HepG2 (cell line): ENCODE results near the gene FUT8. TPM values are rescaled to one million over a fixed set of nuclear protein-coding genes. Genes with fewer than 3 reads are reported as not detected.

ENCODE experiments used
- CENPX ChIP-seq: sonication (generic); formaldehyde crosslinking; IDR thresholded peaks from 2 replicates; pipeline ENCODE4 v1.9.0; 2021; ENCODE audit warnings: mild to moderate bottlenecking, missing genetic modification reagents, moderate library complexity
- GABPB1 ChIP-seq: IDR thresholded peaks from 2 replicates; pipeline ENCODE4 v1.6.1; 2016; ENCODE audit warnings: mild to moderate bottlenecking, missing genetic modification reagents, moderate library complexity, missing compliant biosample characterization
- HNRNPLL ChIP-seq: fragments of 200-400 bp; formaldehyde crosslinking; IDR thresholded peaks from 2 replicates; pipeline ENCODE4 v1.6.1; 2017; ENCODE audit warnings: mild to moderate bottlenecking, low read depth, low read length; ENCODE audit not compliant: poor library complexity, severe bottlenecking
- NFIB ChIP-seq: sonication (generic); formaldehyde crosslinking; IDR thresholded peaks from 2 replicates; pipeline ENCODE4 v1.9.0; 2021; ENCODE audit warnings: missing genetic modification reagents, mild to moderate bottlenecking, borderline replicate concordance
- POGZ ChIP-seq: sonication (generic); formaldehyde crosslinking; IDR thresholded peaks from 2 replicates; pipeline ENCODE4 v1.4.0; 2020; ENCODE audit warnings: mild to moderate bottlenecking, missing genetic modification reagents
- POLR2A ChIP-seq, 2 experiments: IDR thresholded peaks; 2 replicates each; pipeline ENCODE4 v1.6.1; 2011; ENCODE audit warnings: low read depth in 2 of 2, low read length in 2 of 2, mild to moderate bottlenecking in 1 of 2, moderate library complexity in 1 of 2; ENCODE audit not compliant: insufficient read depth in 1 of 2
- TCF12 ChIP-seq, 2 experiments: fragments of 450-650 bp in 1 of 2; sonication (generic) in 1 of 2; formaldehyde crosslinking in 1 of 2; IDR thresholded peaks; 2 replicates each; pipeline versions ENCODE4 v1.6.1 to v1.8.0; 2017 to 2022; ENCODE audit warnings: antibody characterized with exemption in 1 of 2, mild to moderate bottlenecking in 1 of 2, missing genetic modification reagents in 1 of 2, moderate library complexity in 1 of 2
- TEAD3 ChIP-seq: optimal IDR thresholded peaks from 2 replicates; pipeline ENCODE3; 2016; ENCODE audit warnings: borderline replicate concordance
- ZBTB7B ChIP-seq: sonication (generic); formaldehyde crosslinking; IDR thresholded peaks from 2 replicates; pipeline ENCODE4 v1.4.0; 2020; ENCODE audit warnings: missing genetic modification reagents
- ZFP37 ChIP-seq: sonication (generic); formaldehyde crosslinking; IDR thresholded peaks from 2 replicates; pipeline ENCODE4 v1.4.0; 2020; ENCODE audit warnings: missing genetic modification reagents, borderline replicate concordance
- ZNF547 ChIP-seq: sonication (generic); formaldehyde crosslinking; IDR thresholded peaks from 2 replicates; pipeline ENCODE4 v1.5.1; 2020; ENCODE audit warnings: mild to moderate bottlenecking, missing genetic modification reagents
- ZNF850 ChIP-seq: sonication (generic); formaldehyde crosslinking; conservative IDR thresholded peaks from 2 replicates; pipeline ENCODE4 v1.9.0; 2021; ENCODE audit warnings: mild to moderate bottlenecking, missing genetic modification reagents
- polyA plus RNA-seq, 8 experiments: library from polyadenylated mRNA; depleted of rRNA in 3 of 8; stranded (reverse) in 7 of 8; unstranded in 1 of 8; fragments of >200 nt; fragmentation: Illumina TruSeq in 4 of 8; extraction: Trizol in 4 of 8; gene quantifications; 2 replicates each; pipeline versions ENCODE4 v1.2.1 to v1.2.3, GENCODE V29; 2011 to 2016; ENCODE audit warnings: low read depth in 4 of 8, missing spikeins in 1 of 8, mixed read lengths in 1 of 8; ENCODE audit not compliant: insufficient read depth in 1 of 8
- total RNA-seq, 5 experiments: library from RNA; depleted of rRNA; stranded (reverse); fragments of >200 nt; fragmentation: Illumina TruSeq; extraction: Trizol; gene quantifications; 2 replicates each; pipeline ENCODE4 v1.2.3, GENCODE V29; 2016; ENCODE audit warnings: low read depth in 1 of 5
- TF ChIP-seq, protein P1 (sequence below): sonication (generic); formaldehyde crosslinking; IDR thresholded peaks from 2 replicates; pipeline ENCODE4 v1.8.0; 2022; ENCODE audit warnings: missing genetic modification reagents, mild to moderate bottlenecking, borderline replicate concordance
- TF ChIP-seq, protein P2 (sequence below): sonication (generic); formaldehyde crosslinking; IDR thresholded peaks from 2 replicates; pipeline ENCODE4 v1.9.0; 2021; ENCODE audit warnings: mild to moderate bottlenecking, missing genetic modification reagents
- TF ChIP-seq, protein P3 (sequence below), 2 experiments: sonication (generic) in 1 of 2; formaldehyde crosslinking in 1 of 2; IDR thresholded peaks; 2 replicates each; pipeline versions ENCODE4 v1.4.0 to v1.6.1; 2018 to 2020; ENCODE audit warnings: missing genetic modification reagents in 2 of 2, borderline replicate concordance in 1 of 2, low read depth in 1 of 2, mild to moderate bottlenecking in 1 of 2, missing biosample characterization in 1 of 2
- TF ChIP-seq, protein P4 (sequence below): sonication (generic); IDR thresholded peaks from 2 replicates; pipeline ENCODE4 v1.6.1; 2016; ENCODE audit warnings: low read depth, borderline replicate concordance
- TF ChIP-seq, protein P5 (sequence below): sonication (generic); formaldehyde crosslinking; IDR thresholded peaks from 2 replicates; pipeline ENCODE4 v1.8.0; 2022; ENCODE audit warnings: mild to moderate bottlenecking, missing genetic modification reagents, moderate library complexity

FUT8 gene
- total and polyA plus RNA-seq, 2 of the 13 experiments (the other 11 are each of a cell fraction or from before 2014, with no cell fraction given): 9.3 to 17.5 TPM

DNA sequence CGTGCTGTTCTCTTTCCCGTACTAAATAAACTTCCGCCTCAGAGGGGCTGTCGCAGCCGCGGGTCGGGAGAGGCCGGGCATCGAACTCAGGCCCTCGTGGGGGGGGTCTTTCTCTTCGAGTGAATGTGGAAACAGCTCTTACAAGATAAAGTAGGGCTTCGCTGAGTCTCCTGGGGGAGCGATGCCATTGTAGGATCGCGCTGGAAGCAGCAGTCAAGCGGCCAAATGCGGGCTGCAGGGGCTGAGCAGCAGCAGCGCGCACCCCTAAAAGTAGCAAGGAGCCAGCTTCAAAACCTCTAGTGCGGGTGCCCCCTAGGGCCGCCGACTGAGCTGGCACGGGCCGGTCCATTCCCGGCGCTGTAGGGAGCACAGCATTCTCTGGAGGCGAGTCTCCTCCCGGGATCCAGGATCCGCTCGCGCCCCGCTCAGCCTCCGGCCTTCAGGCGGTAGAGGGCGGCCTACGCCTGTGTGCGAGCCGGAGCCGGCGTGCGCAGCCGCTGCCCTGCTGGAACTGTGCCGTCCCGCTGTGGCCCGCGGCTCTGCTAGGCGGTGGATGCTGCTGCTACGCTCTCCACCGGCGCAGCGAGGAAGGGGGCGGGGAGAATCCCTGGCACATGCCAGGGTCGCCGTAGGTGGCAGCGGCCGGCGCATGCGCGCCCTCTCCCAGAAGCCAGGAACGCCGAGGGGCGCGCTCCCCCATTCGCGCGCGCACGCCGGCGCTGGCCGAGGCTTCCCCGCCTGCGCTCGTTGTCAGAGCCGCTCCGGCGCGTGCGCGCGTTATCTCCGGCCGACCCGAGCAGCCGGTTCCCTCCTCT is at the start of gene FUT8 (continued):
- TF ChIP-seq, protein P1, sequence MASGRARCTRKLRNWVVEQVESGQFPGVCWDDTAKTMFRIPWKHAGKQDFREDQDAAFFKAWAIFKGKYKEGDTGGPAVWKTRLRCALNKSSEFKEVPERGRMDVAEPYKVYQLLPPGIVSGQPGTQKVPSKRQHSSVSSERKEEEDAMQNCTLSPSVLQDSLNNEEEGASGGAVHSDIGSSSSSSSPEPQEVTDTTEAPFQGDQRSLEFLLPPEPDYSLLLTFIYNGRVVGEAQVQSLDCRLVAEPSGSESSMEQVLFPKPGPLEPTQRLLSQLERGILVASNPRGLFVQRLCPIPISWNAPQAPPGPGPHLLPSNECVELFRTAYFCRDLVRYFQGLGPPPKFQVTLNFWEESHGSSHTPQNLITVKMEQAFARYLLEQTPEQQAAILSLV (CRISPR knock-in tag): no peak
- TF ChIP-seq POLR2A (IDR thresholded peaks at IDR 0.05; ENCODE audit: insufficient read depth in 1 of 2, low read depth in 2 of 2, low read length in 2 of 2) (peak; percentile 63 to 70; a peak in 3 of 4 replicates), ZBTB7B (CRISPR knock-in tag) (no peak; the same call in 1 of the 2 replicates), ZFP37 (no peak), ZNF850 (CRISPR knock-in tag) (no peak), ZNF547 (CRISPR knock-in tag) (peak; percentile 66), TCF12 (IDR thresholded peaks at IDR 0.05) (no peak), TCF12 (CRISPR knock-in tag; IDR thresholded peaks at IDR 0.05) (no peak), HNRNPLL (peak; percentile 94), POGZ (CRISPR knock-in tag) (peak; percentile 38), TEAD3 (CRISPR knock-in tag) (peak; percentile 81), GABPB1 (CRISPR knock-in tag) (peak; percentile 56), NFIB (no peak), CENPX (no peak)
- TF ChIP-seq, protein P2, sequence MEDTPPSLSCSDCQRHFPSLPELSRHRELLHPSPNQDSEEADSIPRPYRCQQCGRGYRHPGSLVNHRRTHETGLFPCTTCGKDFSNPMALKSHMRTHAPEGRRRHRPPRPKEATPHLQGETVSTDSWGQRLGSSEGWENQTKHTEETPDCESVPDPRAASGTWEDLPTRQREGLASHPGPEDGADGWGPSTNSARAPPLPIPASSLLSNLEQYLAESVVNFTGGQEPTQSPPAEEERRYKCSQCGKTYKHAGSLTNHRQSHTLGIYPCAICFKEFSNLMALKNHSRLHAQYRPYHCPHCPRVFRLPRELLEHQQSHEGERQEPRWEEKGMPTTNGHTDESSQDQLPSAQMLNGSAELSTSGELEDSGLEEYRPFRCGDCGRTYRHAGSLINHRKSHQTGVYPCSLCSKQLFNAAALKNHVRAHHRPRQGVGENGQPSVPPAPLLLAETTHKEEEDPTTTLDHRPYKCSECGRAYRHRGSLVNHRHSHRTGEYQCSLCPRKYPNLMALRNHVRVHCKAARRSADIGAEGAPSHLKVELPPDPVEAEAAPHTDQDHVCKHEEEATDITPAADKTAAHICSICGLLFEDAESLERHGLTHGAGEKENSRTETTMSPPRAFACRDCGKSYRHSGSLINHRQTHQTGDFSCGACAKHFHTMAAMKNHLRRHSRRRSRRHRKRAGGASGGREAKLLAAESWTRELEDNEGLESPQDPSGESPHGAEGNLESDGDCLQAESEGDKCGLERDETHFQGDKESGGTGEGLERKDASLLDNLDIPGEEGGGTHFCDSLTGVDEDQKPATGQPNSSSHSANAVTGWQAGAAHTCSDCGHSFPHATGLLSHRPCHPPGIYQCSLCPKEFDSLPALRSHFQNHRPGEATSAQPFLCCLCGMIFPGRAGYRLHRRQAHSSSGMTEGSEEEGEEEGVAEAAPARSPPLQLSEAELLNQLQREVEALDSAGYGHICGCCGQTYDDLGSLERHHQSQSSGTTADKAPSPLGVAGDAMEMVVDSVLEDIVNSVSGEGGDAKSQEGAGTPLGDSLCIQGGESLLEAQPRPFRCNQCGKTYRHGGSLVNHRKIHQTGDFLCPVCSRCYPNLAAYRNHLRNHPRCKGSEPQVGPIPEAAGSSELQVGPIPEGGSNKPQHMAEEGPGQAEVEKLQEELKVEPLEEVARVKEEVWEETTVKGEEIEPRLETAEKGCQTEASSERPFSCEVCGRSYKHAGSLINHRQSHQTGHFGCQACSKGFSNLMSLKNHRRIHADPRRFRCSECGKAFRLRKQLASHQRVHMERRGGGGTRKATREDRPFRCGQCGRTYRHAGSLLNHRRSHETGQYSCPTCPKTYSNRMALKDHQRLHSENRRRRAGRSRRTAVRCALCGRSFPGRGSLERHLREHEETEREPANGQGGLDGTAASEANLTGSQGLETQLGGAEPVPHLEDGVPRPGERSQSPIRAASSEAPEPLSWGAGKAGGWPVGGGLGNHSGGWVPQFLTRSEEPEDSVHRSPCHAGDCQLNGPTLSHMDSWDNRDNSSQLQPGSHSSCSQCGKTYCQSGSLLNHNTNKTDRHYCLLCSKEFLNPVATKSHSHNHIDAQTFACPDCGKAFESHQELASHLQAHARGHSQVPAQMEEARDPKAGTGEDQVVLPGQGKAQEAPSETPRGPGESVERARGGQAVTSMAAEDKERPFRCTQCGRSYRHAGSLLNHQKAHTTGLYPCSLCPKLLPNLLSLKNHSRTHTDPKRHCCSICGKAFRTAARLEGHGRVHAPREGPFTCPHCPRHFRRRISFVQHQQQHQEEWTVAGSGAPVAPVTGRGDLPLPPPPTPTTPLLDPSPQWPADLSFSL (CRISPR knock-in tag): no peak
- TF ChIP-seq, protein P3, sequence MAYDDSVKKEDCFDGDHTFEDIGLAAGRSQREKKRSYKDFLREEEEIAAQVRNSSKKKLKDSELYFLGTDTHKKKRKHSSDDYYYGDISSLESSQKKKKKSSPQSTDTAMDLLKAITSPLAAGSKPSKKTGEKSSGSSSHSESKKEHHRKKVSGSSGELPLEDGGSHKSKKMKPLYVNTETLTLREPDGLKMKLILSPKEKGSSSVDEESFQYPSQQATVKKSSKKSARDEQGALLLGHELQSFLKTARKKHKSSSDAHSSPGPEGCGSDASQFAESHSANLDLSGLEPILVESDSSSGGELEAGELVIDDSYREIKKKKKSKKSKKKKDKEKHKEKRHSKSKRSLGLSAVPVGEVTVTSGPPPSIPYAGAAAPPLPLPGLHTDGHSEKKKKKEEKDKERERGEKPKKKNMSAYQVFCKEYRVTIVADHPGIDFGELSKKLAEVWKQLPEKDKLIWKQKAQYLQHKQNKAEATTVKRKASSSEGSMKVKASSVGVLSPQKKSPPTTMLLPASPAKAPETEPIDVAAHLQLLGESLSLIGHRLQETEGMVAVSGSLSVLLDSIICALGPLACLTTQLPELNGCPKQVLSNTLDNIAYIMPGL (CRISPR knock-in tag; IDR thresholded peaks at IDR 0.05; ENCODE audit: borderline replicate concordance in 1 of 2, low read depth in 1 of 2): peak; percentile 75 to 93; a peak in 3 of 4 replicates
- TF ChIP-seq, protein P4, sequence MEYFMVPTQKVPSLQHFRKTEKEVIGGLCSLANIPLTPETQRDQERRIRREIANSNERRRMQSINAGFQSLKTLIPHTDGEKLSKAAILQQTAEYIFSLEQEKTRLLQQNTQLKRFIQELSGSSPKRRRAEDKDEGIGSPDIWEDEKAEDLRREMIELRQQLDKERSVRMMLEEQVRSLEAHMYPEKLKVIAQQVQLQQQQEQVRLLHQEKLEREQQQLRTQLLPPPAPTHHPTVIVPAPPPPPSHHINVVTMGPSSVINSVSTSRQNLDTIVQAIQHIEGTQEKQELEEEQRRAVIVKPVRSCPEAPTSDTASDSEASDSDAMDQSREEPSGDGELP: no peak
- TF ChIP-seq, protein P5, sequence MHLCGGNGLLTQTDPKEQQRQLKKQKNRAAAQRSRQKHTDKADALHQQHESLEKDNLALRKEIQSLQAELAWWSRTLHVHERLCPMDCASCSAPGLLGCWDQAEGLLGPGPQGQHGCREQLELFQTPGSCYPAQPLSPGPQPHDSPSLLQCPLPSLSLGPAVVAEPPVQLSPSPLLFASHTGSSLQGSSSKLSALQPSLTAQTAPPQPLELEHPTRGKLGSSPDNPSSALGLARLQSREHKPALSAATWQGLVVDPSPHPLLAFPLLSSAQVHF (CRISPR knock-in tag): no peak
